IMR-90 (cell line): ENCODE data around the gene STUB1. TPM values are rescaled to one million over a fixed set of nuclear protein-coding genes. Genes with fewer than 3 reads are reported as not detected.

Source experiments
- ATAC-seq: fragments of 200-7000 bp; cut with Tn5 transposase; 2 replicates; pipeline ENCODE4 v1.9.1; 2020; ENCODE audit warnings: low read depth, mild to moderate bottlenecking, moderate library complexity
- BruUV-seq: library from RNA; stranded (reverse); fragments of 400-500 nt; replicated peaks from 2 replicates; lab custom pipeline; 2021; lab: Mats Ljungman, UMichigan
- CTCF ChIA-PET: fragments of 300-600 bp; formaldehyde crosslinking; extraction: SDS; loops from one replicate; lab custom pipeline; 2021; ENCODE audit warnings: antibody characterized with exemption; lab: Yijun Ruan, JAX
- POLR2A ChIA-PET: fragments of 300-600 bp; sonication (Branson Sonifier 250); formaldehyde crosslinking; loops from one replicate; lab custom pipeline; 2022; ENCODE audit warnings: antibody characterized with exemption; ENCODE audit not compliant: unreplicated experiment; lab: Charles Lee
- DNase-seq: peaks from one replicate; pipeline ENCODE4 v3.0.0; 2013
- H2AFZ ChIP-seq: replicated peaks from 2 replicates; pipeline ENCODE3; 2013; ENCODE audit warnings: low read length, mild to moderate bottlenecking; ENCODE audit not compliant: poor library complexity
- H2AK5ac ChIP-seq: 2 replicates; pipeline ENCODE4 v1.6.1; 2013; ENCODE audit warnings: low read depth, low read length, inconsistent platforms
- H2AK9ac ChIP-seq: replicated peaks from 2 replicates; pipeline ENCODE3; 2013; ENCODE audit warnings: mild to moderate bottlenecking, low read depth, low read length, moderate library complexity; ENCODE audit not compliant: poor library complexity
- H2BK120ac ChIP-seq: 2 replicates; pipeline ENCODE4 v1.6.1; 2013; ENCODE audit warnings: low read depth, low read length, inconsistent platforms
- H2BK15ac ChIP-seq: 3 replicates; pipeline ENCODE4 v1.6.1; 2013; ENCODE audit warnings: low read depth, low read length, inconsistent platforms
- H2BK20ac ChIP-seq: 2 replicates; pipeline ENCODE4 v1.6.1; 2013; ENCODE audit warnings: low read depth, mild to moderate bottlenecking, inconsistent platforms, low read length, moderate library complexity
- H2BK5ac ChIP-seq: 2 replicates; pipeline ENCODE4 v1.6.1; 2013; ENCODE audit warnings: mild to moderate bottlenecking, low read depth, low read length, inconsistent platforms; ENCODE audit not compliant: poor library complexity, severe bottlenecking
- H3K14ac ChIP-seq: replicated peaks from 2 replicates; pipeline ENCODE4 v1.6.1; 2013; ENCODE audit warnings: low read depth, low read length, inconsistent platforms
- H3K18ac ChIP-seq: 2 replicates; pipeline ENCODE4 v1.6.1; 2013; ENCODE audit warnings: low read depth, low read length, control low read depth
- H3K23ac ChIP-seq: 2 replicates; pipeline ENCODE4 v1.6.1; 2013; ENCODE audit warnings: low read depth, low read length, inconsistent platforms
- H3K27ac ChIP-seq: 2 replicates; pipeline ENCODE4 v1.5.1; 2013; ENCODE audit warnings: mild to moderate bottlenecking, control low read depth, low read length; ENCODE audit not compliant: insufficient read depth
- H3K27me3 ChIP-seq: 2 replicates; pipeline ENCODE4 v1.6.1; 2013; ENCODE audit warnings: low read length; ENCODE audit not compliant: control insufficient read depth, insufficient read depth
- H3K36me3 ChIP-seq: 2 replicates; pipeline ENCODE4 v1.6.1; 2013; ENCODE audit warnings: low read length, mixed read lengths; ENCODE audit not compliant: control insufficient read depth, insufficient read depth
- H3K4ac ChIP-seq: 2 replicates; pipeline ENCODE4 v1.6.1; 2013; ENCODE audit warnings: low read depth, low read length, inconsistent platforms
- H3K4me1 ChIP-seq: 2 replicates; pipeline ENCODE4 v1.6.1; 2013; ENCODE audit warnings: low read length, mixed read lengths; ENCODE audit not compliant: control insufficient read depth, insufficient read depth
- H3K4me2 ChIP-seq: 2 replicates; pipeline ENCODE4 v1.6.1; 2013; ENCODE audit warnings: low read depth, mild to moderate bottlenecking, control low read depth, low read length, moderate library complexity
- H3K4me3 ChIP-seq: 2 replicates; pipeline ENCODE4 v1.5.1; 2013; ENCODE audit warnings: low read depth, mild to moderate bottlenecking, control low read depth, low read length, moderate library complexity; ENCODE audit not compliant: insufficient read depth
- H3K56ac ChIP-seq: 2 replicates; pipeline ENCODE4 v1.6.1; 2013; ENCODE audit warnings: low read length, inconsistent platforms; ENCODE audit not compliant: insufficient read depth; ENCODE audit errors: extremely low read depth
- H3K79me1 ChIP-seq, 2 experiments: 2 replicates each; pipeline ENCODE4 v1.6.1; 2013; ENCODE audit warnings: low read length in 2 of 2, inconsistent platforms in 1 of 2, low read depth in 1 of 2
- H3K9ac ChIP-seq: 2 replicates; pipeline ENCODE4 v1.6.1; 2013; ENCODE audit warnings: low read depth, low read length, control low read depth
- H3K9me1 ChIP-seq: 2 replicates; pipeline ENCODE4 v1.6.1; 2013; ENCODE audit warnings: low read length, inconsistent platforms; ENCODE audit not compliant: insufficient read depth
- H3K9me3 ChIP-seq: 2 replicates; pipeline ENCODE4 v1.6.1; 2013; ENCODE audit warnings: low read length; ENCODE audit not compliant: control insufficient read depth, insufficient read depth
- H4K20me1 ChIP-seq: 2 replicates; pipeline ENCODE4 v1.6.1; 2013; ENCODE audit warnings: low read length, inconsistent platforms; ENCODE audit not compliant: insufficient read depth
- H4K5ac ChIP-seq: 2 replicates; pipeline ENCODE4 v1.6.1; 2013; ENCODE audit warnings: mild to moderate bottlenecking, low read depth, low read length, control low read depth
- H4K8ac ChIP-seq, 2 experiments: 2 replicates each; pipeline ENCODE4 v1.6.1; 2013; ENCODE audit warnings: low read depth in 2 of 2, low read length in 2 of 2, control low read depth in 1 of 2, inconsistent platforms in 1 of 2
- H4K91ac ChIP-seq: 2 replicates; pipeline ENCODE4 v1.6.1; 2013; ENCODE audit warnings: low read depth, low read length, inconsistent platforms; ENCODE audit not compliant: insufficient read depth
- BHLHE40 ChIP-seq: fragments of 150-350 bp; IDR thresholded peaks from 2 replicates; pipeline ENCODE4 v1.6.1; 2016; ENCODE audit warnings: mild to moderate bottlenecking, low read depth, low read length
- MAFK ChIP-seq: IDR thresholded peaks from 2 replicates; pipeline ENCODE4 v1.6.1; 2012; ENCODE audit warnings: low read depth, low read length, improper control_type of control experiment
- POLR2A ChIP-seq: IDR thresholded peaks from 2 replicates; pipeline ENCODE4 v1.6.1; 2012; ENCODE audit warnings: mild to moderate bottlenecking, low read depth, low read length
- RCOR1 ChIP-seq: IDR thresholded peaks from 2 replicates; pipeline ENCODE4 v1.6.1; 2012; ENCODE audit warnings: mild to moderate bottlenecking, low read length, improper control_type of control experiment; ENCODE audit not compliant: insufficient replicate concordance
- RFX5 ChIP-seq: IDR thresholded peaks from 2 replicates; pipeline ENCODE4 v1.8.0; 2012; ENCODE audit warnings: low read depth, mild to moderate bottlenecking, low read length, moderate library complexity
- USF2 ChIP-seq: fragments of 150-350 bp; IDR thresholded peaks from 2 replicates; pipeline ENCODE4 v1.6.1; 2017; ENCODE audit warnings: mild to moderate bottlenecking, antibody characterized with exemption, low read length, low read depth
- WGBS, 2 experiments: methylation state at CpG; one replicate each; pipeline versions ENCODE4 v1.1.5 to v1.1.7; 2013; ENCODE audit warnings: missing lambda C conversion rate in 2 of 2; ENCODE audit not compliant: insufficient read length in 1 of 2; ENCODE audit errors: extremely low coverage in 2 of 2; 5-methylcytosine and 5-hydroxymethylcytosine counted together
- dilution Hi-C: fragments of 300-500 bp; cut with HindIII; formaldehyde crosslinking; loops from one replicate; pipeline ENCODE4 v1.14.3; 2018; ENCODE audit warnings: low sequenced_read_pairs; ENCODE audit not compliant: unreplicated experiment
- in situ Hi-C: fragments of 300-500 bp; cut with MboI; formaldehyde crosslinking; loops from 3 replicates; pipeline ENCODE4 v1.14.3; 2019; ENCODE audit warnings: low sequenced_read_pairs, inconsistent platforms, mixed read lengths
- intact Hi-C: fragments of 100-400 bp; cut with micrococcal nuclease; formaldehyde crosslinking; loops from 2 replicates; pipeline ENCODE4 v1.10.0; 2022
- polyA plus RNA-seq, 3 experiments: library from polyadenylated mRNA; depleted of rRNA; stranded (reverse); fragments of >200 nt; gene quantifications; 2 replicates each; pipeline ENCODE4 v1.2.3, GENCODE V29; 2012; ENCODE audit warnings: low replicate concordance in 1 of 3
- total RNA-seq: library from RNA; depleted of rRNA; stranded (reverse); fragments of >200 nt; gene quantifications from 2 replicates; pipeline ENCODE4 v1.2.3, GENCODE V29; 2012

STUB1 gene
- total and polyA plus RNA-seq, 2 of the 4 experiments (the other 2 are of a cell fraction): 183 to 186 TPM

DNA sequence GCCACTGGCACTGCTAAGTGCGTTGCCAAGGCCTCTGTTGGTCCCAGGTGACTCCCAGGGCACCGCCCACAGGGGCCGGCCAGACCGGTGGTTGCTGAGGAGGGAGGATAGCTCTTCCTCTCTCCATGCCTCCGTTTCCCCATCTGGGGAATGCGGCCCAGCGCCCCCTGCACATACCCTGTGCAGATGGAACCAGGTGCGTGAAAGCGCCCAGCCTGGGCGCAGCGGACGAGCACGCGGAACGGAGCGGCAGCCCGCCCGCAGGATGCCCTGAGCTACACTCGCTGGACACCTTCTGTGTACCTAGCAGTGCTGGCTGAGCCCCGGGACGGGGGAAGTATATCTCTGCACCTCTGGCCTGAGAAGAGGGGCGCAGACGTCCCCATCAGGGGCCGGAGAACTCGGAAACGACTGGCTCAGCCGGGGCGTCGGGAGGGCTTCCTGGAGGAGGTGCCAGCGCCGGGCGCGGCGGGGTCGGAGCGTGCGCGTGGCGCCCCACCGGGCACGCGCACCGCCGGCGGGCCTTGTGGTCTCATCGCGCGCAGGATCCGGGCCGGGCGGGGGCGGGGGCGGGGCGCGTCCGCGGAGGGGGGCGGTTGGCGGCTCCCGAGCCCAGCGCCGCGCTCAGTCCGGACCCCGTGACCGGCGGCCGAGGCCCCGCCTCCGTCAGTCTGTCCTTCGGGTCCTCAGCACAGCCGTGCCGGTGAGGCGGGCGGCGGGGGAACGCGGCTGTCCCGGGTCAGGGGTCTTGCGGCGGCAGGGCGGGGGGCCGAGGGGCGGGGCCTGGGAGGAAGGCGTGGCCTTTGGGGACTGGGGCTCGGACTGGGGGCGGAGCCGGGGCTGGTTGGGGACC is 46.5 kb downstream of the STUB1 start, which contains the start of the genes CCDC78 and HAGHL:
CCDC78 (minus strand) TSS at position 6 of the 853 bp plus-strand sequence. CDS start 76 bp downstream, outside the sequence.
HAGHL (plus strand) TSS at position 669 of the 853 bp plus-strand sequence. CDS start 404 bp downstream, outside the sequence.
- peaks cover 2% of the 10 kb centered on the region; the same call in 1 of the 2 replicates for H3K9me1 ChIP-seq
- no peak within 1 kb of the TSS for H3K56ac ChIP-seq
- dilution Hi-C loops: no loop called here
- no peaks in the 10 kb centered on the region for H3K9me3 ChIP-seq
- H3K23ac ChIP-seq: peak within 1 kb of the TSS; percentile 99
- ChIA-PET CTCF (no interaction called here), POLR2A (no interaction called here)
- H3K4me2 ChIP-seq: peak within 1 kb of the TSS; percentile 98
- H2BK120ac ChIP-seq: peak within 1 kb of the TSS; percentile 60
- peak within 1 kb of the TSS; percentile 76; the same call in 1 of the 2 replicates for H3K27ac ChIP-seq
- peak within 1 kb of the TSS; percentile 50; the same call in 1 of the 2 replicates for H3K18ac ChIP-seq
- H4K8ac ChIP-seq: peak within 1 kb of the TSS; percentile 96 to 100
- peak within 1 kb of the TSS; percentile 96 for H4K91ac ChIP-seq
- peaks cover 5% of the 10 kb centered on the region; the same call in 1 of the 2 replicates for H3K36me3 ChIP-seq
- peak within 1 kb of the TSS; percentile 100 for H2AK5ac ChIP-seq
- peak within 1 kb of the TSS; percentile 80; the same call in 1 of the 3 replicates for H2BK15ac ChIP-seq
- H3K4me1 ChIP-seq: peaks cover 9% of the 10 kb centered on the region
- WGBS, 2 experiments: 7% methylated on average over 17 of the region's 88 CpGs; no CpG with 5 or more reads in 1 of the 2 experiments
- no peak within 1 kb of the TSS for H2BK20ac ChIP-seq
- in situ Hi-C loops: no loop called here
- peak within 1 kb of the TSS; percentile 62 for H3K4me3 ChIP-seq
- no peaks in the 10 kb centered on the region for H3K27me3 ChIP-seq
- BruUV-seq: no TSS peak
- peak within 1 kb of the TSS; percentile 99 for H2AK9ac ChIP-seq
- H3K79me1 ChIP-seq: peaks cover 0 to 5% of the 10 kb centered on the region in 2 experiments; a peak in 1 of 4 replicates
- peaks cover 4% of the 10 kb centered on the region for H4K20me1 ChIP-seq
- peak within 1 kb of the TSS; percentile 90 for H3K9ac ChIP-seq
- no peak within 1 kb of the TSS for H2BK5ac ChIP-seq
- peak within 1 kb of the TSS; percentile 98 for H3K4ac ChIP-seq
- ATAC-seq: peak; percentile 56
- intact Hi-C loops: loop anchor here (5.0 kb wide), 1 partner anchor 61 kb away; the partner anchor contains the start of genes CHTF18 and RPUSD1
- peak within 1 kb of the TSS; percentile 62 for H4K5ac ChIP-seq
- 0 out of 2 replicates have a peak, but pooled peaks have one; percentile 32 for TF ChIP-seq USF2
- no peak for TF ChIP-seq RFX5
- no peak for TF ChIP-seq BHLHE40
- TF ChIP-seq MAFK: no peak
- TF ChIP-seq POLR2A: no peak
- no peak for TF ChIP-seq RCOR1
- H2AFZ ChIP-seq: peak within 1 kb of the TSS; percentile 93
- DNase-seq: peak; percentile 34
- peak within 1 kb of the TSS; percentile 99 for H3K14ac ChIP-seq
